DOHH2 (cell line): ENCODE data around the gene KIR3DL2.

ENCODE experiments used
- CTCF ChIP-seq: fragments of 200-600 bp; sonication (generic); IDR thresholded peaks from one replicate; pipeline ENCODE4 v1.5.1; 2014; ENCODE audit warnings: antibody characterized with exemption, mild to moderate bottlenecking, low read depth, low read length; ENCODE audit not compliant: poor library complexity, severe bottlenecking
- EZH2phosphoT487 ChIP-seq: fragments of 200-600 bp; sonication (generic); IDR thresholded peaks from 2 replicates; pipeline ENCODE4 v1.6.1; 2017; ENCODE audit warnings: borderline replicate concordance, mild to moderate bottlenecking, antibody characterized with exemption, low read length, moderate library complexity, mixed read lengths

- TF ChIP-seq CTCF (no peak), EZH2phosphoT487 (no peak)
These were observed 46.1 kb upstream of the KIR3DL2 start for GRCh38 chr19:54804101-54804500.
